Endothelial cell of umbilical vein (primary cell): ENCODE data around the gene WDFY3. TPM values are rescaled to one million over a fixed set of nuclear protein-coding genes. Genes with fewer than 3 reads are reported as not detected.

Experiments
- BruUV-seq: library from RNA; stranded (reverse); fragments of 400-500 nt; replicated peaks from 2 replicates; lab custom pipeline; 2021; lab: Mats Ljungman, UMichigan
- CTCF ChIA-PET: fragments of 300-600, 350-600 bp; sonication (Branson Sonifier 250); formaldehyde crosslinking; loops from one replicate; lab custom pipeline; 2021; ENCODE audit warnings: antibody characterized with exemption, inconsistent platforms; lab: Charles Lee
- POLR2A ChIA-PET: fragments of 300-600, 350-600 bp; sonication (Branson Sonifier 250); formaldehyde crosslinking; loops from one replicate; lab custom pipeline; 2021; ENCODE audit warnings: antibody characterized with exemption, inconsistent platforms; lab: Charles Lee
- DNase-seq: peaks from one replicate; pipeline ENCODE4 v3.0.0-alpha.2; 2011; ENCODE audit warnings: low read depth, low spot score
- FAIRE-seq: peaks from 2 replicates; lab custom pipeline; 2011; peaks lifted over from hg19 to GRCh38; lab: Jason Lieb, UNC
- H2AFZ ChIP-seq: 2 replicates; pipeline ENCODE4 v1.6.0; 2012; ENCODE audit warnings: low read depth, low read length, control low read depth, inconsistent platforms
- H3K27ac ChIP-seq: 2 replicates; pipeline ENCODE4 v1.5.1; 2011; ENCODE audit warnings: low read depth, mild to moderate bottlenecking, control low read depth, low read length, moderate library complexity; ENCODE audit not compliant: insufficient read depth
- H3K27me3 ChIP-seq, 2 experiments: 2 replicates each; pipeline versions ENCODE4 v1.6.0 to v1.6.1; 2011; ENCODE audit warnings: low read length in 2 of 2, mixed read lengths in 1 of 2; ENCODE audit not compliant: control insufficient read depth in 2 of 2, insufficient read depth in 2 of 2
- H3K36me3 ChIP-seq, 2 experiments: 2 replicates in 1 of 2; 3 replicates in 1 of 2; pipeline ENCODE4 v1.5.1; 2011; ENCODE audit warnings: low read length in 2 of 2, mild to moderate bottlenecking in 1 of 2, moderate library complexity in 1 of 2; ENCODE audit not compliant: control insufficient read depth in 2 of 2, insufficient read depth in 2 of 2; ENCODE audit errors: extremely low read depth in 1 of 2
- H3K4me1 ChIP-seq: 3 replicates; pipeline ENCODE4 v1.5.1; 2011; ENCODE audit warnings: mild to moderate bottlenecking, low read length; ENCODE audit not compliant: control insufficient read depth, insufficient read depth; ENCODE audit errors: extremely low read depth
- H3K4me2 ChIP-seq: 2 replicates; pipeline ENCODE4 v1.6.1; 2011; ENCODE audit warnings: low read length, control low read depth, mixed read lengths; ENCODE audit not compliant: insufficient read depth
- H3K4me3 ChIP-seq, 3 experiments: fragments of 200-600 bp in 1 of 3; sonication (generic), shearing (Covaris generic) in 1 of 3; replicated peaks in 1 of 3; 2 replicates each; pipeline ENCODE4 v1.5.1; 2011 to 2016; ENCODE audit warnings: control low read depth in 3 of 3, low read length in 3 of 3, mild to moderate bottlenecking in 2 of 3, inconsistent platforms in 1 of 3, low read depth in 1 of 3, moderate library complexity in 1 of 3; ENCODE audit not compliant: insufficient read depth in 1 of 3
- H3K79me2 ChIP-seq: 2 replicates; pipeline ENCODE4 v1.6.0; 2012; ENCODE audit warnings: low read length, inconsistent platforms; ENCODE audit not compliant: control insufficient read depth, insufficient read depth
- H3K9ac ChIP-seq: replicated peaks from 2 replicates; pipeline ENCODE3; 2011; ENCODE audit warnings: low read length, control low read depth; ENCODE audit not compliant: insufficient read depth; ENCODE audit errors: extremely low read depth
- H3K9me1 ChIP-seq: replicated peaks from 3 replicates; pipeline ENCODE4 v1.6.0; 2011; ENCODE audit warnings: mild to moderate bottlenecking, low read length; ENCODE audit not compliant: control insufficient read depth, insufficient read depth; ENCODE audit errors: extremely low read depth
- H3K9me3 ChIP-seq: replicated peaks from 2 replicates; pipeline ENCODE4 v1.5.1; 2012; ENCODE audit warnings: low read length, inconsistent platforms; ENCODE audit not compliant: control insufficient read depth, insufficient read depth
- H4K20me1 ChIP-seq: replicated peaks from 2 replicates; pipeline ENCODE3; 2011; ENCODE audit warnings: mild to moderate bottlenecking, low read length; ENCODE audit not compliant: control insufficient read depth, insufficient read depth; ENCODE audit errors: extremely low read depth
- EZH2 ChIP-seq: IDR thresholded peaks from 2 replicates; pipeline ENCODE4 v1.6.1; 2012; ENCODE audit warnings: borderline replicate concordance, low read depth, mild to moderate bottlenecking, moderate library complexity, low read length, inconsistent platforms; ENCODE audit not compliant: severe bottlenecking
- FOS ChIP-seq: IDR thresholded peaks from 2 replicates; pipeline ENCODE4 v1.6.1; 2011; ENCODE audit warnings: mild to moderate bottlenecking, low read length, moderate library complexity, borderline replicate concordance; ENCODE audit not compliant: insufficient read depth
- GATA2 ChIP-seq: IDR thresholded peaks from 2 replicates; pipeline ENCODE4 v1.7.0; 2011; ENCODE audit warnings: low read depth, mild to moderate bottlenecking, moderate library complexity, mixed read lengths, low read length; ENCODE audit not compliant: insufficient read length, insufficient read depth
- POLR2A ChIP-seq: IDR thresholded peaks from 2 replicates; pipeline ENCODE4 v1.6.1; 2012; ENCODE audit warnings: low read depth, mild to moderate bottlenecking, control low read depth, low read length
- dilution Hi-C: fragments of 300-500 bp; cut with MboI; formaldehyde crosslinking; loops from one replicate; pipeline ENCODE4 v1.15.0; 2019; ENCODE audit warnings: low sequenced_read_pairs; ENCODE audit not compliant: extremely low pct_ligation_motif_present
- intact Hi-C: fragments of 100-400 bp; cut with micrococcal nuclease; formaldehyde crosslinking; loops from one replicate; pipeline ENCODE4 v1.10.0; 2022
- polyA plus RNA-seq, 4 experiments: library from polyadenylated mRNA; depleted of rRNA in 3 of 4; stranded (reverse) in 3 of 4; unstranded in 1 of 4; fragments of >200 nt; gene quantifications; 2 replicates each; pipeline versions ENCODE4 v1.2.1 to v1.2.3, GENCODE V29; 2011 to 2012; ENCODE audit warnings: missing spikeins in 1 of 4
- total RNA-seq: library from RNA; stranded (reverse); gene quantifications from 2 replicates; pipeline ENCODE4 v1.2.3, GENCODE V29; 2021
- TF ChIP-seq, protein P1 (sequence below), 2 donors: IDR thresholded peaks; 1 replicate in 1 of 2; 2 replicates in 1 of 2; pipeline ENCODE4 v1.5.1; 2011; ENCODE audit warnings: low read length in 2 of 2, mild to moderate bottlenecking in 2 of 2, moderate library complexity in 2 of 2, control low read depth in 1 of 2, inconsistent platforms in 1 of 2, low read depth in 1 of 2; ENCODE audit not compliant: insufficient read depth in 1 of 2; ENCODE audit errors: extremely low read depth in 1 of 2
- TF ChIP-seq, protein P2 (sequence below): IDR thresholded peaks from 2 replicates; pipeline ENCODE4 v1.6.1; 2011; ENCODE audit not compliant: insufficient read depth, insufficient read length

Gene WDFY3
- total and polyA plus RNA-seq, 2 donors (not counting 3 experiments of a cell fraction or from before 2014, with no cell fraction given) = 37.0 to 113 TPM

DNA sequence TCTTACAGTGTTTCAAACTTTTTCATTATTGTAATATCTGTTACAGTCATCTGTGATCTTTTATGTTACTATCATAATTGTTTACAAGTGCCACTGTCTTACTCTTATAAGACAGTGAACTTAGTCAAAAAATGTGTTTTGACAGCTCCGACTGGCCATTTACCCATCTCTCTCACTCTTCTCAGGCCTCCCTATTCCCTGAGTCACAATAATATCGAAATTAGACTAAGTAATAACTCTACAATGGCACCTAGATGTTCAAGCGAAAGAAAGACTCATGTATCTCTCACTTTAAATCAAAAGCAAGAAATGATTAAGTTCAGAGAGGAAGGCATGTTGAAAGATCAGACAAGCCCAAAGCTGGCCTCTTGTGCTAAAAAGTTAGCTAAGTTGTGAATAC is 199.3 kb downstream of the WDFY3 start:
- dilution Hi-C loops = no loop called here
- TF ChIP-seq GATA2 = no peak
- TF ChIP-seq, protein P1, sequence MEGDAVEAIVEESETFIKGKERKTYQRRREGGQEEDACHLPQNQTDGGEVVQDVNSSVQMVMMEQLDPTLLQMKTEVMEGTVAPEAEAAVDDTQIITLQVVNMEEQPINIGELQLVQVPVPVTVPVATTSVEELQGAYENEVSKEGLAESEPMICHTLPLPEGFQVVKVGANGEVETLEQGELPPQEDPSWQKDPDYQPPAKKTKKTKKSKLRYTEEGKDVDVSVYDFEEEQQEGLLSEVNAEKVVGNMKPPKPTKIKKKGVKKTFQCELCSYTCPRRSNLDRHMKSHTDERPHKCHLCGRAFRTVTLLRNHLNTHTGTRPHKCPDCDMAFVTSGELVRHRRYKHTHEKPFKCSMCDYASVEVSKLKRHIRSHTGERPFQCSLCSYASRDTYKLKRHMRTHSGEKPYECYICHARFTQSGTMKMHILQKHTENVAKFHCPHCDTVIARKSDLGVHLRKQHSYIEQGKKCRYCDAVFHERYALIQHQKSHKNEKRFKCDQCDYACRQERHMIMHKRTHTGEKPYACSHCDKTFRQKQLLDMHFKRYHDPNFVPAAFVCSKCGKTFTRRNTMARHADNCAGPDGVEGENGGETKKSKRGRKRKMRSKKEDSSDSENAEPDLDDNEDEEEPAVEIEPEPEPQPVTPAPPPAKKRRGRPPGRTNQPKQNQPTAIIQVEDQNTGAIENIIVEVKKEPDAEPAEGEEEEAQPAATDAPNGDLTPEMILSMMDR (IDR thresholded peaks at IDR 0.05; ENCODE audit: extremely low read depth in 1 of 2, insufficient read depth in 1 of 2, low read depth in 1 of 2, low read length in 2 of 2) = no peak
- TF ChIP-seq POLR2A = no peak
- TF ChIP-seq EZH2 = no peak
- no peaks in the 10 kb centered on the region for H3K27me3 ChIP-seq

DNA sequence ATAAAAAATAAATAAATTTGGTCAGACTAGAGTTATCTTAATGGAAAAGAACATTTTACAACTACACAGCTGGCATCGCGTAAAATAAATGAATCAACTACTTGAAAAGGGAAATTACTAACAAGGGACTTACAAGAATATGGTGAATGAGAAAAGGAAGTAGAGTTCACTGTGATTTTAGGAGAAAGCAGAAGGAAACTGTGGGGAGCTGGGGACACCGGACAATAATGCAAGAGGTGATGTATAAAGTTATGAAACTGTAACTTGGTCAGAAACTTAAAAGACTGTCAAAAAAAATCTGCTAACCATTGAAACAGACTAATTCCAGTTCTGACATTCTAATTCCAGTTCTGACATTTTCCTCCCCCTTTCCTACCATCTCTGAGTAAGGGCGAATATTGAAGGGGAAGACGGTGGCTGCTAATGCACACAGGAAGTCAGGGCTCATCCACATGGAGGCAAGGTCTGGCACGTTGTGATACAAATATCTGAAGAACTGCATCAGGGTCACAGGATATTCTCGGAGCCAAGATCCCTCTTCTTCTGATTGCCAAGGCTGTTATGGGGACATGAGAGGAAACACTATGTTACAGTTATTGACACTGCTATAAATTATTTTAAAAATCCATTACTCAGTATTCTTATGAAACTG is 213.0 kb downstream of the WDFY3 start:
- no peaks in the 10 kb centered on the region for H3K9me1 ChIP-seq
- H3K27ac ChIP-seq = no peak overlapping the region
- no TSS peak for BruUV-seq
- H3K4me1 ChIP-seq = no peaks in the 10 kb centered on the region
- no peak overlapping the region for H2AFZ ChIP-seq
- no peak overlapping the region for H3K4me2 ChIP-seq
- H3K36me3 ChIP-seq = peaks cover 13 to 37% of the 10 kb centered on the region in 2 experiments
- DNase-seq = no peak
- H3K27me3 ChIP-seq = no peaks in the 10 kb centered on the region
- no peak for FAIRE-seq
- no peaks in the 10 kb centered on the region for H3K9me3 ChIP-seq
- no peak overlapping the region for H3K9ac ChIP-seq
- no peak overlapping the region for H3K4me3 ChIP-seq
- dilution Hi-C loops (no loop called here), intact Hi-C loops (no loop called here)
- H4K20me1 ChIP-seq = peaks cover 2% of the 10 kb centered on the region
- POLR2A ChIA-PET = no interaction called here
- CTCF ChIA-PET = no interaction called here
- H3K79me2 ChIP-seq = no peaks in the 10 kb centered on the region
- TF ChIP-seq, protein P2, sequence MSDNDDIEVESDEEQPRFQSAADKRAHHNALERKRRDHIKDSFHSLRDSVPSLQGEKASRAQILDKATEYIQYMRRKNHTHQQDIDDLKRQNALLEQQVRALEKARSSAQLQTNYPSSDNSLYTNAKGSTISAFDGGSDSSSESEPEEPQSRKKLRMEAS = no peak
- no peak for TF ChIP-seq GATA2
- no peak for TF ChIP-seq POLR2A
- no peak for TF ChIP-seq EZH2
- TF ChIP-seq FOS = no peak

More for the DNA sequence above, 199.3 kb downstream of the WDFY3 start:
- Histone ChIP-seq H4K20me1 (no peaks in the 10 kb centered on the region), H3K27ac (no peak overlapping the region), H3K4me3 (no peak overlapping the region), H3K4me1 (no peaks in the 10 kb centered on the region), H3K79me2 (no peaks in the 10 kb centered on the region), H3K9me1 (no peaks in the 10 kb centered on the region), H2AFZ (no peak overlapping the region), H3K4me2 (no peak overlapping the region), H3K36me3 (peaks cover 0 to 12% of the 10 kb centered on the region in 2 experiments), H3K9me3 (no peaks in the 10 kb centered on the region), H3K9ac (no peak overlapping the region)
- intact Hi-C loops = no loop called here
- DNase-seq (no peak), FAIRE-seq (no peak)
- BruUV-seq = no TSS peak
- ChIA-PET CTCF (interaction anchor here (1.4 to 5.3 kb wide), 3 partner anchors 9 to 204 kb away, joined by 3 to 25 read pairs (median 7); no protein-coding TSS in a partner anchor), POLR2A (no interaction called here)
